Posterior vena cava (tissue), 2 donors: Measurements from ENCODE around the gene CNTNAP2. TPM values are rescaled to one million over a fixed set of nuclear protein-coding genes. Genes with fewer than 3 reads are reported as not detected.
A peak's percentile ranks its signal among the peaks of the same experiment; 100 is the strongest.

Experiments used
- DNase-seq: peaks from one replicate; pipeline ENCODE4 v3.0.0-alpha.2; 2020; ENCODE audit warnings: low spot score
- intact Hi-C, 2 donors: fragments of 100-400 bp; cut with DNase I; formaldehyde crosslinking; loops; one replicate each; pipeline versions ENCODE4 v1.14.1 to v1.14.2; 2022 to 2023
- total RNA-seq, 2 donors: library from RNA; stranded (reverse); fragmentation: NEBNext Ultra II Directional; extraction: Animal tissue kit (Norgen Biotek cat#: 25700); gene quantifications; one replicate each; pipeline ENCODE4 v1.2.1, GENCODE V29; 2021
- donor health status: DM: yes; HTN: yes; CAD: no.
- donor health status: DM: yes; HTN: yes; CAD: no.

The CNTNAP2 gene
- total RNA-seq, 2 donors from 2014 or later, result not detected

DNA sequence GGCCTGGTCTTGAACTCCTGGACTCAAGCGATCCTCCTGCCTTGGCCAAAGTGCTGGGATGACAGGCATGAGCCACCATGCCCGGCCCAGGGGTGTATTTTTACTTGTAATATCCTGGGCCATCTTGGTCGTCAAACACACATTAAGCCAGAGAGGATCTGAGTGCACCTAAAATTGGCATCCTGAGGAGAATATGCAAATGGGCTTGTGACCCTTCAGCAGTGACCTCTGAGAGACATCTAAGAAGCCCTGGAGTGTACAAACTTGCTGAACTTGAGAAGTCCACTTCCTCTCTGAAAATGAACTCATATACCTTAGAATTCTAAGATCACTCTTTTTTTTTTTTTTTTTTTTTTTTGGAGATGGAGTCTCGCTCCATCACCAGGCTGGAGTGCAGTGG is 2102.0 kb downstream of the CNTNAP2 start:
- no peak for DNase-seq
- intact Hi-C loops, result no loop called here

DNA sequence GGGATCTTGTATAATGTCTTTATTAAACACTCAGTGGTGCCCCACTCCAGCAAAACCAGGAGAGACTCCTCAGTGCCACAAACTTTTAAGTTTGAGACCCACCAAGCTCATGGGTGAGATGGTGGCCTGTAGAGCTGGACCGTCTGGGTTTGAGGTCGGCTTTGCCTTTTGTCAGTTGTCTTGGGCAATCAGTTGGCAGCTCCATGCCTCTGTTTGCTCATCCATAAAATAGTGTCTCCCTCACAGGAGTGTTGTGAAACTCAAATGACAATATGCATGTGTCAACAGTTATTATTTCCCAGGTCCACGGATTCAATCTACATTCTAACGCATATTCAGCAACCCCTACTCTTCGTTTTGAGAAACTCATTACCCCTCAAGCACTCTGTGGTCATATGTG is 2106.1 kb downstream of the CNTNAP2 start:
- intact Hi-C loops, result no loop called here
- no peak for DNase-seq

DNA sequence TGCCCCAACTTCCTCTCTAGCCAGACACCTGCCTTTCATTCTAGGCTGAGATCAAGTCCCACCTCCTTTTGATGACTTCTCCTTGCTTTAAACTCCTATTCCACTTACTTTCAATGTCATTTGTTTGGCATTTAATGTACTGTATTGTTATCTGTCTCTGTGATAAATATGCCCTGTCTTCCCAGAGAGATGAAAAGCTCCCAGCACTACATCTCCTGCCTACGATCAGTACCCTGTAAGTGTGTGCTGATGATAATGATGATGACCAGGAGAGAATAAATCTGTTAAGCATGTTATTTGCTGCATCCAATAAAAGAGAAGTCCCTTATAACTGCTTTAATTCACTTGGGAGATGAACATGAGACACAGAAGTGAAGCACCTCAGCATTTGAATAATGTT is 2106.6 kb downstream of the CNTNAP2 start:
- intact Hi-C loops, result no loop called here
- DNase-seq, result no peak

DNA sequence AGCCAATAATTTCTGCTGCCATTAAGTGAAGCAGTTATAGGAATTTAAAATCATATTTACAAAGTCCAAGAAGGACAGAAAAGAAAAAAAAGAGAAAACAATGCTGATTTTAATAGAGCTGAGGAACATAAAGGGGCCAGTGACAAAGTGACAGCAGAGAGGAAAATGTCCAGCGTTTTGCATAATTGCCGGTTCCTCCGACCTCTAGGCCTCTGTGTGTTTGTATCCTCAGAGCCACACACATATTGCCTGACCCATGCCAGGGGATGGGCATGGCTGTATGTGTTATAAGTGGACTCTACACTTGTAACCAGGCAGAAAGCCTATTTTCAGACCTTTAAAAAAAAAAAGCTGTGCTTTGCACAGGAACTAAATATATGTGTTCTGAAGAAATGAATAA is 2107.1 kb downstream of the CNTNAP2 start:
- intact Hi-C loops, result no loop called here
- no peak for DNase-seq

DNA sequence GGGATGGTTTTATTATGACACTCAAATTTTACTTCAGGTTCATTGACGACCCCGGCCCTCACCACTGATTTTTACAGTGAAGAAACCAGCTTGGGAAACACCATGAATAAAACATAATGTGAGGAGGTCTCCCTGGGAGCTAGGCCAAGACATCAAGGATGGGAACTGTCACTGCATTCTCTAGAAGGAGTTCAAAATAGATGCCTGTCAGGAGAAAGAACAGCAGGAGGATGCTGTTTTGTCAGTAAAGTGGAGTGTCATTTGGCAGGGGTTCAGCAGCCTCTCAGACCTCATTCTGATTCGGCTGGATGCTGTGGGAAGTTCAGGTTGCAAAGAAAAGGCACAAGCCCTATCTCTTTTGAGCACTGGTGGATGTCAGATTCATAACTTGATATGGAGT is 2113.7 kb downstream of the CNTNAP2 start:
- no peak for DNase-seq
- intact Hi-C loops, result no loop called here

DNA sequence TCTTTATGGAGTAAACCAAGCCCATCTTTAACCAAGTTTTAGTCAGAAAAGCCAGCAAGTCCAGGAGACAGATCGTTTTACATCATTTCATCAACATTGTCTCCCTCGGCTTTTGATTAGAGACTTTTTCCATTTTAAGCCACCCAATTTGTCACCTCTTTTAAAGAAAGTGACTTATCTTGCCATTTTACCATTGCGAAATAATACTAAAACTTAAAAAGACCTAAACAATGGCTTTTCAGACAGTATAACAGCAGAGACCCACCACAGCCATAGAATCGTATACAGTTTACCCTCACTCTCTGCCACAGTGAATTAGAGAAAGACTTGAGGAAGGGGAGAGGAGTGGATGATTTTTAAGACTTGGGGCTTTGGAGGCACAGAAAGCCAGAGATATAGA is 2114.3 kb downstream of the CNTNAP2 start:
- intact Hi-C loops, result no loop called here
- DNase-seq, result no peak

DNA sequence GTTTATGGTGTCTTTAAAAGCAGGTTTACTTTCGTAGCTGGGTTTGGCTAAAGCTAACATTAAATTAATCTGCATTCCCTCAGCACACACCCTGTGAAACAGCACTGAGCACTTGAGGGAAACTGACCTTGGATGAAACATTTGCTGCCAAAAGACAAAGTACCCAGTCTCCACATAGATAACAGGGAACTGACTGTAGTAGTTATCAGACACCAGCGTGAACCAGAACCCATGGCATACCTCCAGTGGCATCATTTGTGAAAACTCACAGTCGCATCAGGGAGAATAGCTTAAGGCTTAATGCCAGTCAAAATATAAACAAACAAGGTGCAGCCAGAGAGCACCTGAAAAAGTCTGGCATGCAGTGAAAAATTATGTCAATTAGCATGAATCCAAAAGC is 2116.2 kb downstream of the CNTNAP2 start:
- intact Hi-C loops, result no loop called here
- DNase-seq, result no peak

DNA sequence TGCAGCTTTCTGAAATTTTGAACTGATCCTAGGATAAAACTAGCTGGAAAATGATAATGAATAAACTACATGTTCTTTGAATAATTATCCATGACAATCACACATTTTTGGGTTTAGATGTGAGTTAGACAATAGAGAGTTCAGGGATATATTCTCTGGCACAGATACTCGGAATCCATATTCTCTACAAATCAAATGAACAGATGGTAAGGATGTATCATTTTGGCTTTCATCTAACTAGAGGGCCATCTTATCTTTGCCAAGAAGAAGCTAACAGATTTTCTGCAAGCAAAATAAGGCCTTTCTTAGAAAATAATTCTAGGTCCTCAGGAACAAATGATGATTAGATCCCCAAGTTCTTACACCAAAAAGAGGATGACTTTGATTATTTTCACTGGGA is 2118.1 kb downstream of the CNTNAP2 start:
- no peak for DNase-seq
- intact Hi-C loops, result no loop called here

DNA sequence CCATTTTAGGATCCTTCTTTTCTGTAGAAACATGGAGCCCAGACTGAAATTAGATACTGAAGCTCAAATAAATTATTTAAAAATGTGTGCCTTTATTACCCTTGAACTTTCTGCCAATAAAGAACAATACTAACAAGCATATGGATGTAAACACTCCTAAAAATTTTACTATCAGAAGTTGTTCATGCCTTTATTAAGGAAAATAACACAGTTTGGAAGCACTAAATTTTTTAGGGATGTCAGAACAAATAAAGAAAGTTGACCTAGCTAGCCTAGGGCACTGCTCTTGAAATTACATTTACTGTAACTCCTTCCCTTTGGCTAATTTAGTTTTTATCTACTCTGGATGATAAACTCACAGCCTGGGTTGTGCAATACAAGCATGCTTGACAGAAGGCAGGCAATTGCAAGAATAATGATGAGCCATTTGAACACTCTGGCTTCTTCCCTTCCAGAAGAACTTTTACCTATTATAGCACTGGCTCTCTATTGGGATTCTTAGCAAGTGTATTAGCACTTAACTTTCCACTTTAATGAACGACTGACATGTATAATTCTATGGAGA is 2122.2 kb downstream of the CNTNAP2 start:
- intact Hi-C loops, result no loop called here
- DNase-seq, result no peak

DNA sequence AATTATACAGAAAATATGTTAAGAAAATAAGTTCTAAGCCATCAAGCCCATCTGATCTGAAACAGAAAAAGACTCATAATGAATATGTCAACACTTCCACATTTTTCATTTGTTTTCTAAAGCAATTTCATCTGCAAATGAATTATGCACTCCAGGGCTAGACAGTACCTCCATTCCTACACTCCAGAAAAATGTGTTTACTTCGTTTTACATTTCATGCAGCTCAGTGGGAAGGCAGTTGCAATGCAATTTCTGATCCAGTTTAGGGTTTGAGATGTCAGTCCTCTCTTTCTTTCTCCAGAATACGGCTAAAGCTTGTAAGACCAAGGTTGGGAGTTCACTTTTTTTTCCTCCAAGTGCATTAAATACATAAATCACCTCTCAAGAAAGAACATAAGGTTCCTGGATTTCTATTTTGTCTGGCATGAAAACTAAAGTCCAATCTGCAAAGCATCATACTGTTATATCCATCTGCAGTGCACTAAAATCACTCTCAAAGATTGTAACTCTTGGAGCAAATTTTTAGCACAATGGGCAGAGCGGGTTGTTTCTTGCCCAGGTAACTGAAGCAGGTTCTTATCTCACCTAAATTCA is 2125.2 kb downstream of the CNTNAP2 start:
- DNase-seq, result no peak

DNA sequence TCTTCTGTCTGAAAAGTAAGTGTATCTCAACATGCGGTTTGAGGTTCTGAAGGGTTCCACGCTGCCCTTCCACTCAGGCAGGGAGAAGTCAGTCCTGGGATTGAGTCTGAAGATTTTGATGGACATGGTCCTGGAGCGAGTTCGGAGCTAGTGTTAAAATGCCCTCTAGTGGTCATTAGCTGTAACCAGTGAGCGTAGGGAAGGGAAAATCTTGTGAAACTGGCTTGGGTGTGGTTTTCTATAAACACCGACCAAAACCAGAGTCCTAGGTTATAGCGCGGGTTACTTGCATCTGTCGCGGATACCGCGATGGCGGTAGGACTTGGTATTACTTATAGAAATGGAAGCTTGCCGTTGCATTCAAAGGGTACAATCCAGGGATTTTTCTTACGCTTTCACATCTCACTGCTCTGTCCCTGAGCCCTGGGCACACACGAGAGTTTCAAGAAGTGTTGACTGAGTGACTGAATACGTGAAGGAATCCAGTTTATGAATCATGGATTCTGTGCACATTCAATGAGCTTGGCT is 2125.8 kb downstream of the CNTNAP2 start:
- intact Hi-C loops, result no loop called here
- DNase-seq, result no peak

More for the DNA sequence above, 2125.2 kb downstream of the CNTNAP2 start:
- intact Hi-C loops, result no loop called here

DNA sequence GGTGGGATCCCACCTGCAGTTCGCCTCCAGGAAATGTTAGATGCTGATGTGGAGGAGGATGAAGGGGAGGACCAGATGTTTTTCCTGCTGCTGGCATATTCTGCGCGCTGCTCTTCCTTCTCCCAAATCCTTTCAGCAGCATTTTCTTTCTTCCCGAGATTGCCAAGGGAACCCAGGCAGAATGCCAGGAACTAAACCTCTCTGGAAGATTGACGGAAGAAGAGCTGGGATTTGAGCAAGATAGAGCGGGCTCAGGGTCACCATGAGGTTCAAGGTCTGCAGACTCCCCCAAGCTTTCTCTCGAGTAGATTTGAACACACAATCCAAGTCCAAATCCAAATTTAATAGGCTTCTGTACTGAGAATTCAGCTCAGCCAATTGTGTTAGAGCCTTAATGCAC is 2128.8 kb downstream of the CNTNAP2 start:
- DNase-seq, result no peak
- intact Hi-C loops, result no loop called here

DNA sequence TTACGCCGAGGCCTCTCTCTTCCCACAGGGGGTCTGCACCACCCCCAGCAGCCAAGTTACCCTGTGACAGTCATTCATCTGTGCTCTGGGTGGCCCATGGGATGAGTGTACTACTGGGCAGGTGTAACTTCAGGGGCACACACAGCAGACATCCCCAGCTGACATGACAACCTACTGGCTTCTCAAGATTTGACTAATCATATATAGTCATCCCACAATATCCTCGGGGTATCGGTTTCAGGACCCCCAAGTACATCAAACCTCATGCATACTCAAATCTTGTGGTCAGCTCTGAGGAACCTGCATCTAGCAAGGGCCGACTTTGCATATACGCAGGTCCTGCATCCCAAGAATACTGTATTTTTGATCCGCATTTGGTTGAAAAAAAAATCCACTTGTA is 2137.0 kb downstream of the CNTNAP2 start:
- intact Hi-C loops, result no loop called here
- no peak for DNase-seq

DNA sequence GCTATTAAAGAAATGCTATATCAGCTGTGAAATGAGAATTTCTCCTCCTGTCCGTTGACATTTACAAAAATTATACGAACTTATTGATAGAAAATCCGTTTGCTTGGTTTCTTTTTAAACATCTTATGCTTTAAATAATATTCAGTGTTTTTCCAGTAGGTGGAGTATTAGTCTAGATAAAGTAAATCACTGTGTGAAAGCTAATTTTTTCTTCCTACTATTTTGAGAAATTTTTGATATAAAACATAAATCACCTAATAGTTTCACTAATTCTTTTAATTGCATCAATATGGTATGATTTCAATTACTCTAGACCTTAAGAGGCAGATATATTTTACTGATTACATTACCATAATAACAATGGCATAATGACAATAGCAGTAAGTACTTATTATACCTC is 2138.7 kb downstream of the CNTNAP2 start:
- DNase-seq, result no peak
- intact Hi-C loops, result no loop called here

DNA sequence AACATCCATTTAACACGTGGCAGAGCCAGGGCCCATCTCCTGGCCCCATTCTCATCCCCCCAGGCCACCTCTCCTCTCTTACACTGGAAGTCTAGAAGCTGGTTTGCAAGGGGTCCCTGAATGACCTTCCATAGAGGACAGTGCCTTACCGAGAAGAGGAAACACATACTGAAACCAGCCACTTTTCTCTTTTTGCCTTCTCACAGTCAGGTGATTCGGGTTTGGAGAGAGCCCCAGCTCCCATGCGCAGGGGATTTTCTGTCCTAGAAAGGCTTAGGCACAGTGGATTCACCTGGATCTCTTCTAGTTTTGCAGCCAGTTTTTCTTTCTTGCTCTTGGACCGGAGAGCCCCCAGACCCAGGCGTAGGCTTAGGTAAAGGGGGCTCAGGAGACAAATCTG is 2139.8 kb downstream of the CNTNAP2 start:
- intact Hi-C loops, result no loop called here
- DNase-seq, result no peak

DNA sequence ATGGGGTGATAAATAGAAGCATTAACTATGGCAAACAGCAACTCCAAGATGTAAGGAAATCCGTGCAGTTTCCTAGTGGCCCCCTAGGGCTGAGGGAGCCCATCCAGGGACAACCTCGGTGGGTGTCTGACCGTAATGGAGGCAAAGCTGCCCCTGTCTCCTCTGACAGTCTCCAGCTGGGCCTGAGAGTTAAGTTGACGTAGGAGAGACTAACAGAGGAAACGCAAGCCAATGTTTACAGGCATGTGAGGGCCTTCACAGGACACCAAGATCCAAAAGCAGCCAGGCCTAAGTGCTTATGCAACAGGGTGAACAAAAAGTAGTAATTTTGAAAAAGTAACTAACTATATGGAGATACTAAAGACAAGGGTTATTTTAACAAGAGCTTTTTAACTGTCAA is 2144.0 kb downstream of the CNTNAP2 start:
- intact Hi-C loops, result loop anchor here in 1 of 2 donors (5.0 kb wide), 1 partner anchor 1007 kb away; no protein-coding TSS in a partner anchor

DNA sequence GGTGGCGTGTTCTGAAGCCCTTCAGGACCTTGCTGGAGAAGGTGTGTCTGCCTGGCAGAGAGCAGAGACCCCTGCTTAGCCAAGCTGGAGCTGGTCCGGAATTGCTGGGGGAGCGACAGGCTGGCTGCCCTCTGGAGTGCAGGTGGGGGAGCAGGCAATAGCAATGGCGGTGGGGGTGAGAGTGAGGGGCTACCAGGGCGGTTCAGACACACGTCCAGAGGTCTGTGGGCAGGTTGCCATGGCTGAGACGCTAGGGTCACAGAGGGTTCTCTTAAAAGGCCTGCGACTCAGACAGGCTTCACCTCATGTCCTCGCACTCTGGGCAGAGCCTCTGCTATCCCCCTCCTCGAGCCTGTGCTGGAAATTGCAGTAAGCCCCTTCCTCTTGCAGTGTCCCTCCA is 2144.9 kb downstream of the CNTNAP2 start:
- intact Hi-C loops, result loop anchor here in 1 of 2 donors (5.0 kb wide), 1 partner anchor 1006 kb away; no protein-coding TSS in a partner anchor
- DNase-seq, result no peak

More for the DNA sequence above, 2144.0 kb downstream of the CNTNAP2 start:
- DNase-seq, result no peak

DNA sequence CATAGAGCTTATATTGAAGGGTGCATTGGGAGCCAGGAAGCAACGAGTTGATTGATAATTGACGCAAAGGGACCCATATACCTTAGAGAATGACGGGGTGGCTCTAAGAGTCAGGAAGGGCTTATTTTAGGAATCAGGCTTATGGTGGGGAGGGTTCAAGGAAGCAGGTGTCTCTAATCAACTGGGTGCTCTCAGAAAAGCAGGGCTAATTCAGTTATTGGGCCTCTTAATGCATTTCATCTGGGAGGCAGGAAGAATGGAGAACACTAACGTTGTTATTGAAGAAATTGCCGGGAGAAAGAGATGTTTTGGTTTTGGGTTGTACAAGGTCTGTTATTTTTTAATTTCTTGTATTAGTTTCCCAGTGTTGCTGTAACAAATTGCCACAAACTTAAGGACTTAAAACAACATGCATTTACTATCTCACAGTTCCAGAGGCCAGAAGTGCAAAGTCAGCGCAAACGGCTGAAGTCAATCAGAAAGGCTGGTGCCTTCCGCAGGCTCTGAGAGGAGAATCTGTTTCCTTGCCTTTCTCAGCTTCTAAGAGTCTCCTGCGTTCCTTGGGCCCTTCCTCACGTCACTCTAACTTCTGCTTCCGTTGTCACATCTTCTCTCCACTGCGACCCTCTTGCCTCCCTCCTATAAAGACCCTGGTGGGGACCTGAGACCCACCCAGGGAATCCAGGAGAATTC is 2145.5 kb downstream of the CNTNAP2 start:
- DNase-seq, result no peak
- intact Hi-C loops, result loop anchor here in 1 of 2 donors (5.0 kb wide), 1 partner anchor 1005 kb away; no protein-coding TSS in a partner anchor

DNA sequence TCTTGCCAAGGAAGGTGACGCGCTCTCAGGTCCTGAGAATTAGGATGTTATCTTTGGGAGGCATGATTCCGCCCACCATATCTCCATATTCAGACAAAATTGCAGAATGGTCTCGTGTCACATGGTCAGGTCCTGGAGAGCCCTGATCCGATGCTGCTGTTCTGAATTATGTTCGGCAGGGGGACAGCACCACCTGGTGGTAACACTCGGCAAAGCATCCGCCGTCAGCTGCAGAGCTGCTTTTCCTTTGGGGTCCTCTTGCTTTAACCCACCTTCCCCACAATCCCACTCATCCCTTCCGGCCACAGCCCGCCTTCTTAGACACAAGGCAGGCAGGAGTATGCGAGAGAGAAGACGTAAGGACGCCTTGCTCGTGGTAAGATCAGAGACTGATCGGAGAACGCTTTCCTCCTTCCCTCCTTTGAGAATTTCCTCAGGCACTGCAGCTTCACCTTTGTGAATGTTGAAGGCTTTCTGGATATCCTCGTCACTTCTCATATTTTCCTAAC is 2146.2 kb downstream of the CNTNAP2 start:
- intact Hi-C loops, result loop anchor here in 1 of 2 donors (5.0 kb wide), 1 partner anchor 1005 kb away; no protein-coding TSS in a partner anchor
- DNase-seq, result peak; percentile 88

DNA sequence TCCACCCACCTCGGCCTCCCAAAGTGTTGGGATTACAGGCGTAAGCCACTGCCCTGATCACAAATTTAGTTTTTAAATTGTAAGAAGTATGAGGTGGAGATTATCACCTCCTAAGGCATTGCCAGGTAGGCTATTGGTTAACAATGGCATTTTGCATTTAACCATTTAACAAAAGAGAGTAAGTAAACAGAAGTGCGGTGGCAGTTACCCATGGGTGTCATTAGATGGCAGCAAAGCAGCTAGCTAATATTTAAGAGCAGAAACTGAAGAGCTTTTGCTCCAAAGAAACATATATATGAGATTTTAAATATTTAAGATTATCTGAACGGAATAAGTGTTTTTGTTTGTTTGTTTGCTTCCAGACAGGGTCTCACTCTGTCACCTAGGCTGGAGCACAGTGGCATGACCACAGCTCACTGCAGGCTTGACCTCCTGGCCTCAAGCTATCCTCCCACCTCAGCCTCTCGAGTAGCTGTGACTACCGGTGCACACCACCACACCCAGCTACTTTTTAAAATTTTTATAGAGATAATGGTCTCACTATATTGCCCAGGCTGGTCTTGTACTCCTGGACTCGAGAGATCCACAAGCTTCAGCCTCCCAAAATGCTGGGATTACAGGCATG is 2148.4 kb downstream of the CNTNAP2 start:
- intact Hi-C loops, result loop anchor here in 1 of 2 donors (5.0 kb wide), 1 partner anchor 1002 kb away; no protein-coding TSS in a partner anchor
- DNase-seq, result no peak
